EL (cell line): ENCODE measurements around the gene SIM1.
A peak's percentile ranks its signal among the peaks of the same experiment; 100 is the strongest.

Experiments used
- DNase-seq: peaks from one replicate; pipeline ENCODE4 v3.0.0-alpha.2; 2016

SIM1 gene

GRCh38 chr6:100464903-100465700 is at the start of gene SIM1:
Gene SIM1, minus strand, starts transcription at chr6:100464921. Its CDS starts 1,453 bp downstream, at chr6:100463468.
- peak; percentile 98 for DNase-seq

- peak; percentile 83 for DNase-seq
These were observed 47.6 kb upstream of the SIM1 start for GRCh38 chr6:100512203-100512862.

GRCh38 chr6:100509101-100509500 is 44.4 kb upstream of the SIM1 start:
- no peak for DNase-seq

DNA sequence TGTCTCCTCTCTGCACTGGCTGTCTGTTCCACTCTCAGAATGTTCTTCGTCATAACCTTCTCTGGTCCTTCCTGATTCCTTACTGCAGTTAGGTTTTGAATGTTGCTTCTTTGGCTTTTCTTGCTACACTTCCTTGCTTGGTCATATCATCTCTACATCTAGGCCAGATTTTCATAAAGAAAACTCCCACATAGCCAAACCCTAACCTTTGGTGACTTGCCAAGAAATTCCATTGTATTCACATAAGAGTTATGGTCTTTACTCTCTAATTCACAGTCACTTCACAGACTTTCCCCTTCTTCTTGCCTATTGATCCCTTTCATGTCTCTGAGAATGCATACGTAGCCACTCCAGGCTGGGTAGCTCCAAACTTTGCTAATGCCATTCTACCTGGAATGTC is 41.9 kb upstream of the SIM1 start:
- DNase-seq: peak; percentile 84

DNA sequence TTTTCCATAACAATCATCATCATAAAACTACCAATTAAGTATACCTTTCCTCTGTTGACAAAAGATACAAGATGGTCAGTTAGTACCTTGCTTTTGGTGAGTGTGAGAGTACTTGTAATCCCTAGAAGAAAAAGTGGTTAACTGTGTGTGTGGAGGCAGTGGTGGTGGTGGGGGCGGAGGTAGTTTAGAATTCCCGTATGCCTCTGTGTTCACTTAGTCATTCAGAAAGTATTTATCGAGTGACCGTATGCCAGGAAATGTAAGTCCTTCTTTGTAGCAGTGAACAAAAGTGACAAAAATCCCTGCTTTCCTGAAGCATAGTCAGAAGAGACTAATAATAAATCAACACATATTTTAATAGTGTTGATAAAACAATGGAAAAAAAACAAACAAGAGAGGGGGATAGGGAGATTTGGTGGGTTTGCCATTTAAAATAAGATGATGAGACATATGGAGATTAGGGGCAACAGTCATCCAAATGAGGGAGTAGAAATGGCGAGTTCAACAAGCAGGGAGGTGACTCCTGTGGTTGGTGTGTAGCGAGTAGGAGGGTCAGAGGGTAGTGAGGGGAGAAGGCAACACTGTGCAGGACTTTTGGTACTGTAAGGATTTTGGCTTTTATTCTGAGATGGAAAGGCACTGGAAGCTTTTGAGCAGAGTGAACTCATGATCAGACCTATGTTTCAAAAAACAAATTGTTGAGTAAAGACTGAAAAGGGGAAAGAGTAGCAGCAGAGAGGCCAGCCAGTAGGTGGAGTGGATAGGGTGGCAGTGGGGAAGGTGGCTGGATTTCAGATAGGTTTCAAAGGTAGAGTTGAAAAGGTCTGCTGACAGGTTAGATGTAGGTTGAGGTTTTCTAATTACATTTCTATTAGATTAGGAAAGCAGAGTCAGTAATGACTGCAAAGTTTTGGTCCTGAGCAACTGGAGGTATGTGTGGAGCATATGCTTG is 40.3 kb upstream of the SIM1 start:
- DNase-seq: peak; percentile 92

DNA sequence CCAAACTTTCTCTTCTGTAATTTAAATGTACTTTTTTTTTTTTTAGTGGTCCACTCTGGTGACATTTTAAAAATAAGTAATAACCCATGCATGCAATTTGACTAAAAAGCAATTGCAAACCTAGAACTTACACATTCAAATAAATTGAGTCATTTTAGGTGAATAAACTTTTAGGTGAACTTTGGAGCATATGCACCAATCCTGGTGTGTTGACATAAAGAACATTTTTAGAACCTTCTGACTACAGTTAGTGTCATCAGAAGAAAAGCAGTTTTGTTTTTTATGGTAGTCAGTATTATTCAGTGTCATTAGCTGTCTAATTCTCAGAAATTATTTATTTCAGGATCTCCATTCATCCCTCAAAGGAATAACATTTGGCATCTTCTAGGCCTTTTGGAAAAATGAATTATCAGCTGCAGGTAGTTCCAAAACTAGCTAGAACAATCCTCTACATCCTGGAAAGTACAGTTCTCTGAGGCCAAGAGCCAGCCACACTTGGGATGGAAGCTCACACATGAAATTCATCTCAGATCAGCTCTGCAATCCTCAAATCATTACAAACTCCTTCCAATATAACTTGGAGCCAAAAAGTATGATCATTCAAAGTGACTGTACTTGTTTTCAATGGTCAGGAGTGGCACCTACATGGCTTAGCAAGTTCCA is 38.5 kb upstream of the SIM1 start:
- DNase-seq: no peak

DNA sequence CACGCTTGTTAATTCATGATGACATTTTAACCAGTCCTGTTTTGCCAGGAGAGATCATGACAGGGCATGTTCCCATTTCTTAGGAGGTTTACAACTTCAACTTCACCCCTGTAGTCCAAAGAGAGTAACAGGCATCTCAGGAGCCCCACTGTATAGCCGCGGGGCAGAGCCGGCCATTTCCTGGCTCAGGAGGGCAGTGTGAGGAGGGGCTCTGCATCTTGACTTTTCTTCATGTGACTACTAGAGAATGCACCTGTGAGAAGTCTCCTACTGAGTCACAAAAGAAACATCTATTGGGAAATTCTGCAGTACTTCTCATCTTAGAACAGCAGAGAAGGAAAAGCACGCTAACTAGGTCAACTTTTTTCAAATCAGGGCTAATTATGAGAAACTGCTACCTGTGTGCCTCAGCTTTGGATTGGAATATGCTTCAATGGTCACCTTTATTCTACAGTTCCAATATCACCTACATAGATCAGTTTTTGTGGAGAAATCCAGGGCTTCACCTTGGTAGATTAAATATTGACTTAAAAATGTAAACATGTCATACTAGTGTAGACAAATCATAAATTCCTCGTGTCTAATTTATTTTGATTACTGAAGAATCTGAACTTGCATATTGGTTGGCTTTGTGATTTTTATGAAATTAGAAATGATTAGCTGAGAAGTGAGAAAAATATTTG is 28.6 kb upstream of the SIM1 start:
- no peak for DNase-seq

DNA sequence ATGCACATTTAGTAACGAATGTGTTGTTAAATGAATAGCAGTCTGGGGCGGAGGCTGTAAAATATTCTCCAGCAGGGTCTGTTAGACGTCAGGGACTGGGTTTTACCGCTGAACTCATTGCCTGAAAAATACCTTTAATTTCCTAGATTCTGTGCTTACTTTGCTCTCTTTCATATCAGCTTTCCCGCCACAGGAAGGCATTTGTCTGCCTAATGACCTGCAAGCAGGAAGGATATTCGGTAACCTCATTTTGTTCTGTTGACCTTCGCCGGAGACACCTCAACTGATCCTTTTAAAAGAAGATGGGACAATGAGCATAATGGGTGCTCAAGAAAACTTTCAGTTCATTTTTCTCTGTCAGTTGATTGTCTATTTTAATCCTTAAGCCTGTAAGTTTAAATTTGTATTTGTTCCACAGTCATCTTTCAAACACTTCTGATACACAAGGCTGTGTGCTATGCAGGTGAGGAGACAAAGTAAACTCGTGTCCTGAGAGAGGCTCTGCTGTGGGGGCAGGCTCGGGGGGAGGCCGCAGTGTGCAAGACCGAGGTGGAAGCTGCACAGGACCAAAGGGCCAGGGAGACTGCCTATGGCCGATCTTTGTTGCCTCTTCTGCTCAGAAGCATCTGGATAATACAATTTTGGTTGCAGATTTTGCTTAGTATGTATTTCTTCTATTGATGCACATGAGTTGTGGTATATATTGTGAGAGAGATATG is 27.4 kb upstream of the SIM1 start:
- no peak for DNase-seq

DNA sequence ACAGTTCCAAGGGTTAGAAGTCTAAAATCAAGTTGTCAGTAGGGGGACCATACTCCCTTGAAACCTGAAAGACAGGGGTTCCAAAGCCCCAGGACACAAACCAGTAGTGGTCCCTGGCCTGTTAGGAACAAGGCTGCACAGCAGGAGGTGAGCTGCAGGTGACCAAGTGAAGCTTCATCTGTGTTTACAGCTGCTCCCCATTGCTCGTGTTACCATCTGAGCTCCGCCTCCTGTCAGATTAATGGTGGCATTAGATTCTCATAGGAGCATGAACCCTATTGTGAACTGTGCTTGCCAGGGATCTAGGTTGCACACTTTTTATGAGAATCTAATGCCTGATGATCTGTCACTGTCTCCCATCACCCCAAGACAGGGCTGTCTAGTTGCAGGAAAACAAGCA is 25.3 kb upstream of the SIM1 start:
- DNase-seq: no peak

DNA sequence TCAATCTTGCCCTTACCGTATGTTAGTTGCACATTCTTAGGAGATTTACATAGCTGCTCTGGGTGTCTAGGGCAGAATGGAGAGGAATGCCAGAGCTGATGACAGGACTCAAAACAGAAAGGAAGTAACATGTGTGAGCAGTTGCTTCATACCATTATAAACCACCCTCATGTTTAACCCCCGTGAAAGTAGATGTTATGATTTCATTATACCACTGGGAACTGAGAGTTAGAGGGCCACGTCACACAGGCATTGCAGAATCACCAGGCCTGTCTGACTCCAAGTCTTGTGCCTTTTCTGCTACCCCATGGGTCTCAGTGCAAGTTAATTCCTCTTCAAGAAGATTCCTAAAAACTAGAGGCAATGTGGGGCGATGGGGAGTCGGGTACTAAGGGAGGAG is 23.5 kb upstream of the SIM1 start:
- DNase-seq: no peak

DNA sequence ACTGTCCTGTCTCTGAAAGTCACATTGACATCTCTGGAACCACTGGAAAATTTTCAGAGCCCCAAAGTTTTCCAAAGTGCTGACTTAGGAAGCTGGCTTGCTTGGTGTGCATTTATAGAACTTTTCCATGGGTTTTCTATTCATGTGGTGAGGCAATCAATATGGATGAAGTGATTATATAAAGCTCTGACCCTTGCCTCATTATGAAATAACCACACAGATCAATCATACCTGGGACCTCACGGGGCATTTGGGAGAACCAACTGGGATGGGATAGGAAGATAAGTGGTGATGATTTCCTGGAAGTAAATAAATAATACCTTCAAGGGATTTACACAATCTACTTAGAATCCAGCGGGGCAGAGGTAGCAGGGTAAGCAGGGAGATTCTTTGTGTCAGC is 22.9 kb upstream of the SIM1 start:
- no peak for DNase-seq

DNA sequence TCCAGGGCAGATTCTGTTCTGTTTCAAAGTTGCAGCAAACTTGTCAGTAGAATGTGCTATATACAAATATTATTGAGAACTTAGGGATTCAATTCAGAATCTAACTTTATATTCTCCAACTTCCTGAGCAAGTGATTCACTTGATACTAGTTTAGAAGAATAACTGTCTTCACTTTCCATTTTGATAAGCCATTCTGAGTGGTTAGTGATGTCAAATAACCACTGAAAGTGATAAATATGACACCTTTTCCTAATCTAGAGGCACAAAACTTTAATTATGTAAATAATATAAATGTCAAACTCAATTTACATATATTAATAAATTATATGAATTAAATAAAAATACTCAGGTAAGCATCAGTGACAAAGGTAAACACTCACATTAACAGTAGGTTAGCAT is 20.5 kb upstream of the SIM1 start:
- no peak for DNase-seq

DNA sequence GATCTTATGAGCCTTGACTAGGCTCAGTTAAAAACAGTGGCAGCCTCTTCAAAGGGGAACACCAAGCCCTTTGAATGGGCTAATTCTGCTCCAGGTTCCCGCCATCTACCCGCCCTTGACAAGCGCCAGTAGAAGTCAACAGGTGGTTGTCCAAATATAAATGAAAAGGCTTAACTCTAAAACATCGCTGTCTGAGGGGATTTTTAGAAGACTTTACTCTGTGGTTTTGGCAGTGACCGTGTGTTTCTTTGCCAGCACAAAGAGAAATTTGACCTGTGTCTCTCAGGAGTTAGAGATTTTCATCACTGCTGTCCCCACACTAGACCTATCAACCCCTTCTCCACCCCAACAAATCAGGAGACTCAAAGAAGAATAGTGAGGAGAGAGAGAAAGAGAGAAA is 19.8 kb upstream of the SIM1 start:
- DNase-seq: no peak

GRCh38 chr6:100482698-100483097 is 18.0 kb upstream of the SIM1 start:
- DNase-seq: no peak

DNA sequence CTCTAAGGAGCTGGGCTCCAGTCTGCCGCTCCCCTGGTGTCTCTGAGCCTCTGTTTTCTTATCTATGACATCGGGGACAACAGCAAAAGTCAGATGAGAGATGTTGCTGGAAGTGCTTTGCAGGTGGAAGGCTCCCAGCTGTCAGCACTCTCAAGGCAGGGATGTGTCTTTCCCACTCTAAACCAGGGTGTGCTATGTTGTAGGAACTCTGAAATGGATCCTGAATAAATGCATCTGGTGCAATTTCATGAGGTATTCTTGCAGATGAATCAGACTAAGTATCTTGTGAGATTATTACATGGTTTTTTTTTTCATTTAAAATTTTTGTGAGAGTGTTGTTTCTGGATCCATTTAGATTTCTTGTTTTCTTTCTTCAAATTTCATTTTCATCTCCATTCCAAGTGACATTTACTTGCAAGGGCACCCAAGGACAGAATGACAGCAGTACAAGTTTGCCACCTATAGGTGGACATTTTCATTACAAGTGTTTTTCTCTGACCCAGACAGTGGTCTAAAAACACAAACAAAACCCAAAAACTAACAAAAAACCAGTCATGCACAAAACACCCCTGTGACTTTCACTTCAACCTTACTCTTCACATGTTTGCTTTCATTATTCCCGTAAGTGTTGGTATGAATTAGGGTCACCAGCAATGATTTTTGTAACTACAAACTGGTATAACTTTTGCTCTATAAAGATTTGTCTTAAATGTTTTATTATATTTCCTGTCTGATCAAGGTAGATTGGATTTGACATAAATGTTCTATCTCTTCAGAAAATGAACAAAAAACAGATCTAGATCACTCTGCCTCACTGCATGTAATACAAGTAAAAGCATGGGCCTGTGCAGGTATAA is 14.7 kb upstream of the SIM1 start:
- DNase-seq: peak; percentile 54

DNA sequence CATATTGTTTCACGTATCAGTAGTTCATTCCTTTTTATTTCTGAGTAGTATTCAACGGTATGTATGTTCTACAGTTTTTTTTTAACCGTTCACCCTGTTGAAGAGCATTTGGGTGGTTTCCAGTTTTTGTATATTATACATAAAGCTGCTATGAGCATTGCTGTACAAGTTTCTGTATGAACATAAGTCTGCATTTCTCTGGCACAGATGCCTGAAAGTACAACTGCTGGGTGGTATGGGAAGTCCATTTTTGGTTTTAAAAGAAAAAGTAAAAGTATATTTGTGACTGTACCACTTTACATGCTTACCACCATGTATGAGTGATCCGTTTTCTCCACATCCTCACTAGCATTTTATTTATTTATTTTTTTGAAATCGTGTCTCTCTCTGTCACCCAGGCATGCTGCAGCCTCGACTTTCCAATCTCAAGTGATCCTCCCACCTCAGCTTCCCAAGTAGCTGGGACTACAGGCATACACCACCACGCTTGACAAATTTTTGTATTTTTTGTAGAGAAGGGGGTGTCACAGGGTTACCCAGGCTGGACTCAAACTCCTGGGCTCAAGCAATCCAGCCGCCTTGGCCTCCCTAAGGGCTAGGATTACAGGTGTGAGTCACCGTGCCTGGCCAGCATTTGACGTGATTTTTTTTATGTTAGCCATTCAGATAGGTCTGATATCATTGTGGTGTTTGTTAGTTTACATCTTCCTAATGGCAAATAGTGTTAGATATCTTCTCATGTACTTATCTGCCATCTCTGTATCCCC is 11.0 kb upstream of the SIM1 start:
- peak; percentile 63 for DNase-seq

DNA sequence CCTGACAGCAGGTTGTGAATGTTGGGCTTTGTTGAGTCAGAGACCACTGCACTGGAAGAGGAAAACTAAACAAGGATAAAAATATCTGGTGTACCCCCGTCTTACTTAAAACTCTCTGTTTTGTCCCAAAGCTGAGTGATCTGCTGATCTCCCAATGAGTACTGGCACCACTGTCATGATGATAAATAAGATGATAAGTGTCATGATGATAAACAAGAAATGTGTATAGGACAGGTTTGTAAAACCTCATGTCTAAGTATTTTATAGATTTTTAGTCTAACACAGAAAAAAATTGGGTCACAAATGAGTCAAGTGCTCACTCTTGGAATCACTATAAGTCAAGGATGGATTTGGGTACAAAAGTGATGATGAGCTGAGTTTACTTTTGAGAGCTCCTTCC is 8.5 kb upstream of the SIM1 start:
- DNase-seq: no peak

DNA sequence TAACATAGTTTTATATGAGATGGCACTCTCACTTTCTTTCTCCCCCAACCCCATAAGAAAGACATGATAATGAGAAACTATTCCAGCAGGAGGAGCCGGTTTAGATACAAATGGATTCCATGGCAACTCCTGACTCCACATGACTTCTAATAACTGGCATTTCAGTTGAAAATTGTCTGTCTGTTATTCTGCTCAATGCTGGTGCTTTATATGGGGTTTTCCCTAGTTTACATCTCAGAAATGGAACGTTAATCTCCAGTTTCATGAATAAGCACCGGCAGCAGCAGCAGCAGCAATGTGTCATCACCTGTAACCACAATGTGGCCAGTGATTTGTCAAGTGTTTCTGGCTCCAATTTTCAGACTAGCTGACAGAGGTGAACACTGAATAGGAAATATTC is 8.0 kb upstream of the SIM1 start:
- peak; percentile 80 for DNase-seq

DNA sequence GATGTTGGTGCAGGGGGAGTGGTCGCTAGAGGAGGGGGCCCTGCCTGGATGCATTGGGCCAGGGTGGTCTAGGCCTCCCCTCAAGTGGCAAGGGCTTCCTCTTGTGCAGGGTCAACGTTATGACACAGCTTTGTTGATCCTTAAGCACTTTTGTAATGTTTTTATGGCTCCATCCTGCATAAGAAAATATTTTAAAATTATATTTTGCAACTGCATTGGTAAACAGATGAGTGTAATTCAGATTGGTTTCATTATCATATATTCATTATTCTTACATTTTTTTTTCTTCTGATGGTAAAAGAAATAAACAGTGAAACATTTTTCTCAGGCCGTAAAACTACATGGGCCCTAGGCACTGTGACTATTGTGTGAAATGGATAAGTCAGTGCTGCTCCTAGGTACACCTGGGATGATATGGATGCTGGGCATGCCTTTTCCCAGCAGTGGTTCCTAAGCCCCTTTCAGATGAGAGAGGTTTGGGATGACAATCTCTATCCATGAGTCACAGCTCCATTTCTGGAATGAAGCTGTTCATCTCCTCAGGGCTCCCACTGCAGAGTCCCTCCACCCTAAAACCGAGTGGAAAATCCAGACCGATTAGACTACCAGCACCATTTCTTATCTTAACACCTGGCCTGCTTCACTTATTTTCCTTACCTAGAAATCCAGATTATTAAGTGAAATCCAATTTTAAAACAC is 5.8 kb upstream of the SIM1 start:
- DNase-seq: peak; percentile 66
